Stomach (tissue), 4 donors: Measurements from ENCODE around the gene PPIL6.

ENCODE experiments used
- CTCF ChIP-seq, 7 experiments: fragments of 450-650 bp in 4 of 7; fragments of 200-600 bp in 3 of 7; sonication (generic) in 3 of 7; IDR thresholded peaks; one replicate each; pipeline ENCODE4 v1.5.1; 2016 to 2019; ENCODE audit warnings: antibody characterized with exemption in 7 of 7, control low read depth in 2 of 7, mild to moderate bottlenecking in 1 of 7
- POLR2A ChIP-seq, 4 donors: fragments of 450-650 bp; IDR thresholded peaks; one replicate each; pipeline ENCODE4 v1.6.1; 2016; ENCODE audit warnings: antibody characterized with exemption in 4 of 4, control low read depth in 2 of 4, mild to moderate bottlenecking in 1 of 4, moderate library complexity in 1 of 4
- POLR2AphosphoS5 ChIP-seq, 3 donors: sonication (generic); formaldehyde crosslinking; IDR thresholded peaks; one replicate each; pipeline ENCODE4 v1.6.1; 2016; ENCODE audit warnings: antibody characterized with exemption in 3 of 3

- TF ChIP-seq POLR2A (IDR thresholded peaks at IDR 0.05) (no peak), CTCF (IDR thresholded peaks at IDR 0.05) (no peak), POLR2AphosphoS5 (IDR thresholded peaks at IDR 0.05) (no peak)
These were observed 4.4 kb downstream of the PPIL6 start for GRCh38 chr6:109436041-109436440.
